Epithelial cell of esophagus (primary cell): ENCODE data around the gene C1orf35.
A peak's percentile ranks its signal among the peaks of the same experiment; 100 is the strongest.

Experiments used
- DNase-seq: peaks from one replicate; pipeline ENCODE4 v3.0.0; 2010; ENCODE audit warnings: low read depth
- H3K4me3 ChIP-seq: 2 replicates; pipeline ENCODE4 v1.5.1; 2011; ENCODE audit warnings: mild to moderate bottlenecking, low read length, control low read depth
- TF ChIP-seq, protein P1 (sequence below): IDR thresholded peaks from 2 replicates; pipeline ENCODE4 v1.5.1; 2011; ENCODE audit warnings: low read depth, mild to moderate bottlenecking, low read length, control low read depth, inconsistent platforms; ENCODE audit not compliant: insufficient read depth; ENCODE audit errors: missing control alignments

The C1orf35 gene

DNA sequence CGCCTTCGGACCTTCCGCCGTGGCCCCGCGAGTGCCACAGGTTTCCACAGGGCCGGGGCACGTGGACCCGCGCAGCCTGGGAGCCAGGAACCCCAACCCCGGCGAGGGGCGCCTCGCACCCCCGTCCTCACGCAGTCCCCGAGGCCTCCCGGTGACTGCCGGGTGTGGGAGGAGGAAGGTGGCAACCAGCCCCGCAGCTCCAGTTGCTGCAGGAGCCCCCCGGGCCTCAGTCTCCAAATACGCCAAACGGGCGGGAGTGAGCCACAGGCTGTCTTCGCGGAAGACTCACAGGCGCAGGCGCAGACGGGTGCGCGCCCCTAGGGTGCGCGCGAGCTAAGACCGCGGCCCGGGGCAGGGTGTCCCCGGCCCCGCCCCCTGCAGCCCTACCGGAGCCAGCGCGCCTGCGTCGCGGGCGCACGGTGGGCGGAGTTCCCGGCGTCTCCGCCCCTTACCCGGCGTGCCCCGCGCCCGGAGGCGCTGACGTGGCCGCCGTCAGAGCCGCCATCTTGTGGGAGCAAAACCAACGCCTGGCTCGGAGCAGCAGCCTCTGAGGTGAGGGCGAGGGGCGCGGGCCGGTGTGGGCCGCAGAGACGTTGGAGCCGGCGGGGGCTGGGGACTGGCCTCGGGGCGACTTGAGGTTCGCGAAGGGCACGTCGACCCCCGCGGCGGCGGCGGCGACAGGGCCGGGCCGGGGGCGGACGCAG, 20.8 kb downstream of the C1orf35 start, which contains the start of gene ARF1:
ARF1 (plus strand) TSS at position 495 of the 704 bp plus-strand sequence. CDS start 14,407 bp downstream, outside the sequence.
- peak within 1 kb of the TSS; percentile 95 for H3K4me3 ChIP-seq
- TF ChIP-seq, protein P1, sequence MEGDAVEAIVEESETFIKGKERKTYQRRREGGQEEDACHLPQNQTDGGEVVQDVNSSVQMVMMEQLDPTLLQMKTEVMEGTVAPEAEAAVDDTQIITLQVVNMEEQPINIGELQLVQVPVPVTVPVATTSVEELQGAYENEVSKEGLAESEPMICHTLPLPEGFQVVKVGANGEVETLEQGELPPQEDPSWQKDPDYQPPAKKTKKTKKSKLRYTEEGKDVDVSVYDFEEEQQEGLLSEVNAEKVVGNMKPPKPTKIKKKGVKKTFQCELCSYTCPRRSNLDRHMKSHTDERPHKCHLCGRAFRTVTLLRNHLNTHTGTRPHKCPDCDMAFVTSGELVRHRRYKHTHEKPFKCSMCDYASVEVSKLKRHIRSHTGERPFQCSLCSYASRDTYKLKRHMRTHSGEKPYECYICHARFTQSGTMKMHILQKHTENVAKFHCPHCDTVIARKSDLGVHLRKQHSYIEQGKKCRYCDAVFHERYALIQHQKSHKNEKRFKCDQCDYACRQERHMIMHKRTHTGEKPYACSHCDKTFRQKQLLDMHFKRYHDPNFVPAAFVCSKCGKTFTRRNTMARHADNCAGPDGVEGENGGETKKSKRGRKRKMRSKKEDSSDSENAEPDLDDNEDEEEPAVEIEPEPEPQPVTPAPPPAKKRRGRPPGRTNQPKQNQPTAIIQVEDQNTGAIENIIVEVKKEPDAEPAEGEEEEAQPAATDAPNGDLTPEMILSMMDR = no peak
- peak; percentile 94 for DNase-seq

DNA sequence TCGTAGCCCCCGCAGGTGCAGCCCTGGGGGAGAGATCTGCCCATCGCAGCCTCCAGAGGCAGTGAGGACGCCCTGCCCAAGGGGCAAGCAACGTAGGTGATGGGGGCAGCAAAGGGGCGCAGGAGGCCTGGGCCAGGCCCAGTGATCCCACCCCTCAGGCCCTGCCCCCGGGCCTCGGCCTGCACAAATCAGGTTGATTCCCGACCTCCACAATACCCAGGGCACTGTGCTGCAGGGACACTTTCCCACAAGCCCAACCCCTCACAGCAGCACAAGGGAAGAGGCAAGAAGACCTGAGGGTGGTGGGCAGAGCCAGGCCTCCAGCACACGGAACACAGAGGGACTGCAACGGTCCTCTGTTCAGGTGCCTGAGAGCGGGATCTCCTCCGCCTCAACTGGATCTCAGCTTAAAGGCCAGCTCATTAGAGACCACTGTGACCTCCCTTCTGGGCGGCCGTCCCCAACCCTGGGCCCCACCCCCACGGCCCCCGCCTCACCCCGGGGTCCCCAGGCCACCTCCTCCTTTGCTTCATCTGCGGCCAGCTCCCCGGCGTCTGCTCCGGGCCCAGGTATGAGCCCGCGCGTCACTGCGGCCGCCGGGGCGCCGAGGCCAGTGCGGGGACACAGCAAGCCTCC, 21.4 kb downstream of the C1orf35 start:
- DNase-seq = no peak
- peak overlapping the region; percentile 81 for H3K4me3 ChIP-seq
- TF ChIP-seq, protein P1 = no peak

GRCh38 chr1:228081144-228081543, 22.0 kb downstream of the C1orf35 start:
- DNase-seq = no peak
- TF ChIP-seq, protein P1 = no peak
- H3K4me3 ChIP-seq = peak overlapping the region; percentile 81

DNA sequence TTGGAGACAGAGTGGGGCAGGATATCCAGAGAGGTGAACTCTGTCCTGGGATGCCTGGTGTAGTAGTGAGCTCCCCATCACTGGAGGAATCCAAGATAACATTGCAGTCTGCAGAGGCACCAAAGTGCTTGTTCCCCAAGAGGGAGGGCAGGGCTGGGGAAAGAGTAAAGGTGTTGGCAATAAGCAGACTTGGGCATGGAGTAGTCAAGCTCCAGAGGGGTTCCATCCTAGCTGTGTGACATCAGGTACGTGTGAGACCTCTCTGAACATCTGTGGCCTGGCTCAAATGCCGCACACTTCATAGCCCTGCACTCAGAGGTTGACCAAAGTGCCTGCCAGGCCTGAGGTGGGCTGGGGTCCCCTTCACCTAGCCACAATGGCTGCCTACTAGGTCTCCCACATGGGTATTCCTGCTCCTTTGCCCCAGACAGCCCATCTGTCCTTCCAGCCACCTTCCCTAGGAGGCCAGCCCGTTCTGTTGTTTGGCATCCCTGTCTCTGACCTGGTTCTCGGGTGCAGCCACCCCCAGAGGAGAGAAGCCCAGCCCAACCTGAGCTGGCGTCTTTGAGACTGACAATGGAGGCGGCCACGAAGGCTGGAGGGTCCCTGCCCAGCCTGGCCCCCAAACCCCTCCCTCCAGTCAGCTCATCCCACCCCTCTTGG, 23.4 kb downstream of the C1orf35 start:
- DNase-seq = no peak
- TF ChIP-seq, protein P1 = no peak
- H3K4me3 ChIP-seq = no peak overlapping the region

DNA sequence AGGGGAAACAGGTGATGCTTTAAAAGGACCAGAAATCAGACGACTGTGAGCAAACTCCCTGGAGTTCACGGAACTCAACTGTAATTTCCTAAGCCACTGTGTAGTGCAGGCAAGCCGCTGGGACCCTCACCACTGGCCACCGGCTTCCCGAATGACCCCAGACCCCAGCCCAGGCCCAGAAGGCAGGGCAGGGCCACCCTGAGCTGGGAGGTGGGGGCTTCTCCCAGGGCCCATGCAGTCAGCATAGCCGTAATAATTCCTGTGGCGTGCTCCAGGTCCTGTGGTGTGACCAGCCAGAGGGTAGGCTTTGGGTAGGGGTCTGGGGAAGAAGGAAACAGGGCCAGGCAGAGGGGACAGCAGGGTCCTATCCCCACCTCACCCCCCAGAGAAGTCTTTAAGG, 24.1 kb downstream of the C1orf35 start:
- no peak overlapping the region for H3K4me3 ChIP-seq
- no peak for DNase-seq
- TF ChIP-seq, protein P1 = no peak

DNA sequence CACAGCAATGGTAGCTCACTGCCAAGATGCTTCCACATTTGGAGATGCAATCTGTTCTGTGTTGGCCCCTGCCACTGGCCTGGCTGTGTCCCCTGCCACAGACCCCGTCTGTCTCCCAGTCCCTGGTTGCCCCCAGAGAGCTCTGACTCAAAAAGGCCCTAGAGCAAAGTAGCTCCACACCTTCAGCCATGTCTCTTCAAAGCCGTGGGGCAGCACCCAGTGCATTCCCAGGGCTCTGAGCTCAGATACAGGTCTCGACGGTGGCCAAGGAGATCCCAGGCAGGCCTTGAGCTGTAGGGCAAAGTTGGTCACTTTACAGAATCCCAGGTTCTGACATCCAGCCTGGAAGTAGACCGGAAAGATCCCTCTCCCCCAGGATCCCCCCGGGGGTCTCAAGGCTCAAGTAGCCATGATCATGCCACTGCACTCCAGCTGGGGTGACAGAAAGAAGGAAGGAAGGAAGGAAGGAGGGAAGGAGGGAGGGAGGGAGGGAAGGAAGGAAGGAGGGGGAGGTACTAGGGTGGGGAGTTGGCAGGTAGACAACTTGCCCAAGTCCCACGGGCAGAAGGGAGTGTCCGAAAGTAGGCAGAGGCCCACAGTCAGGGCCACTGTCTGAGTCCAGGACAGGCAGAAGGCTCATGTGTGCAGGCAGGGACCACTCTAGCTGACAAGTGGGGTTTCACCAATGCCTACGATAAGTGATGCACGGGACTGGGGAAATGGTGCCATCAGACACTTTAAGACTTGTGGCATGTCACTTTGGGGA, 25.4 kb downstream of the C1orf35 start:
- no peak overlapping the region for H3K4me3 ChIP-seq
- TF ChIP-seq, protein P1 = no peak
- no peak for DNase-seq
